Middle frontal gyrus (tissue), 1 donor: ENCODE measurements around the gene FUT3.
"Not testable (repeated sequence)": the region's sequence is repeated elsewhere in the genome, so short reads cannot be mapped to it uniquely, and the experiment has no call there.

ENCODE experiments used
- DNase-seq: peaks from one replicate; pipeline ENCODE4 v3.0.0-alpha.2; 2015; ENCODE audit warnings: low spot score; ENCODE audit errors: extremely low spot score

FUT3 gene

GRCh38 chr19:5851302-5851701 is at the start of gene FUT3:
FUT3 (minus strand) TSS chr19:5851449.
- no peak for DNase-seq

- no peak for DNase-seq
Observed at GRCh38 chr19:5900976-5901375, 49.7 kb upstream of the FUT3 start.

GRCh38 chr19:5899728-5900526 is 48.7 kb upstream of the FUT3 start:
- DNase-seq: no peak

GRCh38 chr19:5897189-5897969 is 46.1 kb upstream of the FUT3 start:
- DNase-seq: no peak

GRCh38 chr19:5896365-5897076 is 45.3 kb upstream of the FUT3 start:
- DNase-seq: no peak

GRCh38 chr19:5895890-5896289 is 44.6 kb upstream of the FUT3 start:
- no peak for DNase-seq

- DNase-seq: no peak
Observed at GRCh38 chr19:5895409-5895808, 44.2 kb upstream of the FUT3 start.

- no peak for DNase-seq
Observed at GRCh38 chr19:5894704-5895349, 43.6 kb upstream of the FUT3 start.

- DNase-seq: no peak
Observed at GRCh38 chr19:5893907-5894703, 42.9 kb upstream of the FUT3 start.

- no peak for DNase-seq
Observed at GRCh38 chr19:5893296-5893903, 42.2 kb upstream of the FUT3 start.

GRCh38 chr19:5892772-5893275 is 41.6 kb upstream of the FUT3 start:
- no peak for DNase-seq

GRCh38 chr19:5891938-5892771 is 40.9 kb upstream of the FUT3 start:
- no peak for DNase-seq

- no peak for DNase-seq
Observed at GRCh38 chr19:5891572-5891937, 40.3 kb upstream of the FUT3 start.

- DNase-seq: no peak
Observed at GRCh38 chr19:5890099-5890498, 38.9 kb upstream of the FUT3 start.

GRCh38 chr19:5889288-5889971 is 38.2 kb upstream of the FUT3 start:
- no peak for DNase-seq

GRCh38 chr19:5884065-5884811 is 33.0 kb upstream of the FUT3 start:
- DNase-seq: not testable (repeated sequence)

GRCh38 chr19:5883157-5883873 is 32.1 kb upstream of the FUT3 start:
- DNase-seq: not testable (repeated sequence)
